22Rv1 (cell line): ENCODE measurements around the gene KRT4.

Source experiments
- H3K27ac ChIP-seq: fragments of 450-650 bp; 2 replicates; pipeline ENCODE4 v1.5.1; 2017
- ZFX ChIP-seq: fragments of 450-650 bp; IDR thresholded peaks from 2 replicates; pipeline ENCODE4 v1.6.1; 2017; ENCODE audit warnings: antibody characterized with exemption, borderline replicate concordance
- TF ChIP-seq, protein P1 (sequence below): fragments of 450-650 bp; IDR thresholded peaks from 2 replicates; pipeline ENCODE4 v1.5.1; 2017; ENCODE audit warnings: mild to moderate bottlenecking

KRT4 gene

DNA sequence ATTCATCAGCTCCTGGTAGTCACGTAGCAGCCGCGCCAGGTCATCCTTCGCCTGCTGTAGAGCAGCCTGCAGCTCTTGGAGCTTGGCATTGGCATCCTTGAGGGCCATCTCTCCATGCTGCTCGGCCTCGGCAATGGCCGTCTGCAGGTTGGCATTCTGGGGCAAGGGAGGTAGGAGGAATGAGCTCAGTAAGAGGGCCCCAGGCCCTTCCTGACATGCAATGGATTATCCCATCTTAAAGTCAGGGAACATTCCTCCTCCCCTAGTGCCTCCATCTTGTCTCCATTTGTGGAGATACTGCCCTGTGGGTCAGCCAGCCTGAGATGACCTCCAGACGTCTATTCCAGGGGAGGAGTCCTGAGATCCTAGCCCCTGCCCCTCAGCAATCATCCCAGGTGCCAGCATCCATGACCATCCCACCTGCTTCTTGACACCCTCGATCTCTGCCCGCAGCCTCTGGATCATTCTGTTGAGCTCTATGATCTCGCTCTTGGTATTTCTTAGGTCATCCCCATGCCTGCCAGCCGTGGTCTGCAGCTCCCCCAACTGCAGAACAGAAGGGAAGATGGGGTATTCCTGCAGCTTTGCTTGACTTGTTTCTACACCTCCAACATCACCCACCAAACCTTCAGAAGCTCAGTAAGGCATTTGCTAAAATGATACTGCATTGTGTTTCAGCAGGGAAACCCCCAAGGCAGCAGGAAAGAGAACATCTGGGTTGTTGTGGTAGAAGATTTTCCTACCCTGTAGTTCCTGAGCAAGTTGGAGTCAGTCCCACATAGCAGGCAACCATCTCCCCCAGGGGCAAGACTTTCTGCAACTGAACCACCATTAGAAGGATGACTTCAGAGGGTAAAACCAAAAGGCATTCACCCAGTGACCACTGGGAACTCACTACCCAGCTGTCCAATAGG is 22.4 kb downstream of the KRT4 start:
- no peak overlapping the region for H3K27ac ChIP-seq
- TF ChIP-seq, protein P1, sequence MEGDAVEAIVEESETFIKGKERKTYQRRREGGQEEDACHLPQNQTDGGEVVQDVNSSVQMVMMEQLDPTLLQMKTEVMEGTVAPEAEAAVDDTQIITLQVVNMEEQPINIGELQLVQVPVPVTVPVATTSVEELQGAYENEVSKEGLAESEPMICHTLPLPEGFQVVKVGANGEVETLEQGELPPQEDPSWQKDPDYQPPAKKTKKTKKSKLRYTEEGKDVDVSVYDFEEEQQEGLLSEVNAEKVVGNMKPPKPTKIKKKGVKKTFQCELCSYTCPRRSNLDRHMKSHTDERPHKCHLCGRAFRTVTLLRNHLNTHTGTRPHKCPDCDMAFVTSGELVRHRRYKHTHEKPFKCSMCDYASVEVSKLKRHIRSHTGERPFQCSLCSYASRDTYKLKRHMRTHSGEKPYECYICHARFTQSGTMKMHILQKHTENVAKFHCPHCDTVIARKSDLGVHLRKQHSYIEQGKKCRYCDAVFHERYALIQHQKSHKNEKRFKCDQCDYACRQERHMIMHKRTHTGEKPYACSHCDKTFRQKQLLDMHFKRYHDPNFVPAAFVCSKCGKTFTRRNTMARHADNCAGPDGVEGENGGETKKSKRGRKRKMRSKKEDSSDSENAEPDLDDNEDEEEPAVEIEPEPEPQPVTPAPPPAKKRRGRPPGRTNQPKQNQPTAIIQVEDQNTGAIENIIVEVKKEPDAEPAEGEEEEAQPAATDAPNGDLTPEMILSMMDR = no peak
- no peak for TF ChIP-seq ZFX

DNA sequence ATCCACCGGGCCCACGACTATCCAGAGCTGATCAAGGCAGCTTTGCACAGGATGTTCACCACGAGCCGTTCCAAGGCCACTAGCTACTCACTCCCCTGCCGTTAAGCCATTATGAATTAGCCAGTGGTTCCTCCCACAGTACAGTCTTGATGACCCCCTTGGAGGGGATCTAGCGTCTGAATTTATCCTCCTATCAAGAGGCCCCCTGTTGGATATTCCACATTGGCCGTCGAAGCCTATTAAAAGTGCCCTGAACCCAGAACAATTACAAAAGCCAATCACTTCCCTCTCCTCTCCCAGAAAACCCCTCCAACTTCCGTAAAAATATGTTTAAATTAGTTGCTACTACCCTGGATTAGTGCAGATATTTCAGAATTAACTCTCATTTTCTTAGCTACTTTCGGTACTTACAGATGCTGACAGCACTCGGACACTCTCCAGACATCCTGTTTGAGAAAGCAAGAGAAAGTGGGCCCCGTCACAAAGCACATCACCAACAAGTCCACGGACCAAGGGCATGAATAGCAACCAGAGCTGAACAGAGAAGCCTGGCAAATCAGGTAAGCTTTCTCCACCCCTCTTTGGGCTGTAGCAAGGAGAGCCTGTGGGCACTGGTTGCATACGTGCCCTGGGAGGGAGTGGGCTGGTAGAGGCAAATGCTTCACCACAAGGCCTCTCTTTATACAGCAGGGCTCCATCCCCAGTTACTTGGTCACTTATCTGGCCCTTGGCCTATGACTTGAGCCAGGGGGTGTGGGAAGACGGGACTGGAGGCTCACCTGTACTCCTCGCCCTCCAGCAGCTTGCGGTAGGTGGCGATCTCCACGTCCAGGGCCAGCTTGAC is 23.3 kb downstream of the KRT4 start:
- no peak for TF ChIP-seq ZFX
- TF ChIP-seq, protein P1 = no peak

DNA sequence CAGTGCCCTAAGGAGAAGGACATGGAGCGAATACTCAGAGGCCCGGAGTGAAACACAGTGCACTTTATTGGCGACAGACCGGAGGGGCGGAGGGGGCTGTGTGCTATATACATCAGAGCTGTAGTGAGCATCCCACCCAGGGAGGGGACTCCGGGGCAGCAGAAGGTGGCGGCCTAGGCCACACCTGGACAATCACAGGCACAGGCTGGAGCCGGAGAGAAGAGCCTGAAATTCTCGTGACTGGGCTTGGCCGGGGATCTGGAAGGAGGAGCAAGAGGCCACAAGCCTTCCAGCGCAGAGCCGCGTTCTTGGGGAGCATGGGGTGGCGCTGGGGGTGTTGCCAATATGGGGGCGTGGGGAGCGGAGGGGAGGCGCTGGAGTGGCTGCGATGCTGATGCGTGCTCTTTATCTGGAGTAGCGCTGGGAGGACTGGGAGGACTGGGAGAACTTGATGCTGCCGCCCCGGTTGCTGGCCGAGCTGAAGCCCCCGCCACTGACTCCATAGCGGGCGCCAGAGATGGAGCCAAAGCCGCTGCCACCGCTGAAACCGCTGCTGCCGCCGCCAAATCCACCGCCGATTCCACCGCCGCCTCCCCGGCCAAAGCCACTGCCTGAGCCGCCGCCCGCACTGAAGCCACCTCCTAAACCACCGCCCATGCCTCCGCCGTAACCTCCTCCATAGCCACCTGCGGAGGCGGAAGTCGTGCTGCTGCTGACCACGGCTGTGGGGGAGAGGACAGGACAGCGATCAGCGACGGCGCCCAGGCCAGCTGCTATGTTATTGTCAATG is 24.1 kb downstream of the KRT4 start:
- TF ChIP-seq, protein P1 = no peak
- TF ChIP-seq ZFX = no peak
- H3K27ac ChIP-seq = no peak overlapping the region

More for the DNA sequence above, 23.3 kb downstream of the KRT4 start:
- H3K27ac ChIP-seq = no peak overlapping the region

DNA sequence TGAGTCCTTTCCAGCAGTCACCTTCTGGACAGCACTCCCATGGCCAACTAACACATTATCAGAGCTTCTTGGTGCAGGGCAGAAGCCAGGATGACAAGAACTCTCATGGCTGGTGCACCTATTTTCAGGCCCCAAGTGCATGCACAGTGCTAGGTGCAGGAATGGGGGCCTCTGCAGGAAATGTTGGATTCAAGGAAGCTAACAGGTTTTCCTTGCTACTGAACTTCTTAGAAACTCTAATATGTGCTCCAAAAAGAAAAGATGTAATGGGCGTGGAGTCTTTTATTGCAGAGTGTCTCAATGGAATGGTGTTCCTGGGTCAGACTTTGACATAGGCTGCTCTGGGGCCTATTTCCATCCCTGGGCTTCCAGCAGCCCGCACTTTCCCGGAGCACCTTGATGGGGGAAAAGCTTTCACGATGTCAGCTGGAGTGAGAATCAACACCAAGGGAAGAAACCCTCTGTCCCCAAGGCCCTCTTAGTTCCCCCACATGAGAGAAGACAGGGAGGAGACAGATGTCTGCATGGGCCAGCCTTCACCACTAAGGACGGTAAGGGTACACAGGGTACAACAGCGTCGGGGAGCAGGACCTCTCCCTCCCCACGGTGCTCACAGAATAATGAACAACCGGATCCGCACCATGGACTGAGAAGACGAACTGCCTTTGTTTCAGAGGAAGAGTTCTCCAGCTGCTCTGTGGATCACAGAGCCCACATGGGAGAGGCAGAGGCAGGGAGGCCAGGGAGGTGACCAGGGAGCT is 24.9 kb downstream of the KRT4 start:
- H3K27ac ChIP-seq = no peak overlapping the region
- TF ChIP-seq, protein P1 = no peak
- TF ChIP-seq ZFX = no peak

DNA sequence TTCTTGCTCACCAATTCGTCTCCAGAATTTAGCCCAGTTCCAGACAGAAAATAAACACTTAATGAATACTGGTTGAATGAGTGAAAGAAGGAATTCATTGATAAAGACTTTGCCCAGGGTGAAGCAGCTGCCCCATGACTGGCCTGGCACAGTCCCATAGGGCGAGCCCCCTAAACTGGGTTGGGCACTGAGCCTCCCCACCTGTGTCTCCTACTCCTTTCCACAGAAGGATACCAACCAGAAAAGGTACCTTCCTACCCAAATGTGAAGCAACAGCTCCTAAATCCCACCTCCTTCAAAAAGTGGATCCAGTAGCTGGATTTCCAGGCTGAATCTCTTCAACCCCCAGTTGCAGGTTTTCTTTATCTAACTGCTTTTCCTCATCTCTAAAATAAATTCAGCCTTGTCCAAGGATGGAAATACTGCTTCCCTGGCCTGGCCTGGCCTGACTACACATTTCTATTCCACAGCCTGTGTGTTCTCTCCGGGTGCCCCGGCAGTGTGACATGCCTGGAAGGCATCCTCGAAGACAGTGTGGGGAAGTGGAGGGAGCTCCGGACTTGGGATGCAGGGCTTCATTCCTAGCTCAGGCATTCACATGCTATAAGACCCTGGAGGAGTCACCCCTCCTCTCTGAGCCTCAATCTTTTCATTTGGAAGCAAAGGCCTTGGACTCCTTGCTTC is 25.6 kb downstream of the KRT4 start:
- H3K27ac ChIP-seq = no peak overlapping the region
- TF ChIP-seq, protein P1 = no peak
- no peak for TF ChIP-seq ZFX
